OCI-LY1 (cell line): ENCODE data around the gene ZMIZ2.
A peak's percentile ranks its signal among the peaks of the same experiment; 100 is the strongest.
"Not testable (repeated sequence)": the region's sequence is repeated elsewhere in the genome, so short reads cannot be mapped to it uniquely, and the experiment has no call there.

Experiments
- H2AFZ ChIP-seq: fragments of 200-600 bp; sonication (generic), shearing (Covaris generic); 2 replicates; pipeline ENCODE4 v1.6.0; 2014; ENCODE audit warnings: antibody characterized with exemption, mild to moderate bottlenecking, low read length
- H3F3A ChIP-seq: fragments of 200-600 bp; sonication (generic), shearing (Covaris generic); 2 replicates; pipeline ENCODE4 v1.6.0; 2014; ENCODE audit warnings: mild to moderate bottlenecking, antibody characterized with exemption, low read length, moderate library complexity; ENCODE audit not compliant: insufficient read depth
- H3K27ac ChIP-seq: fragments of 200-600 bp; sonication (generic); 2 replicates; pipeline ENCODE4 v1.5.1; 2014; ENCODE audit warnings: low read length, mixed run types, mild to moderate bottlenecking, low read depth; ENCODE audit not compliant: poor library complexity, severe bottlenecking
- H3K27me3 ChIP-seq: fragments of 200-600 bp; sonication (generic); 2 replicates; pipeline ENCODE4 v1.6.0; 2014; ENCODE audit warnings: antibody characterized with exemption, mild to moderate bottlenecking, low read length, moderate library complexity; ENCODE audit not compliant: insufficient read depth
- H3K36me3 ChIP-seq: fragments of 200-600 bp; sonication (generic); 2 replicates; pipeline ENCODE4 v1.6.1; 2014; ENCODE audit warnings: mild to moderate bottlenecking, antibody characterized with exemption, low read length, moderate library complexity, mixed read lengths; ENCODE audit not compliant: insufficient read depth
- H3K4me1 ChIP-seq: fragments of 200-600 bp; sonication (generic); 2 replicates; pipeline ENCODE4 v1.5.1; 2014; ENCODE audit warnings: mild to moderate bottlenecking, low read length, moderate library complexity; ENCODE audit not compliant: insufficient read depth, severe bottlenecking
- H3K4me2 ChIP-seq: fragments of 200-600 bp; sonication (generic), shearing (Covaris generic); 2 replicates; pipeline ENCODE4 v1.6.1; 2014; ENCODE audit warnings: low read length
- H3K4me3 ChIP-seq: fragments of 200-600 bp; sonication (generic); 2 replicates; pipeline ENCODE4 v1.5.1; 2014; ENCODE audit warnings: low read length, low read depth, mild to moderate bottlenecking, mixed read lengths; ENCODE audit not compliant: poor library complexity, severe bottlenecking
- H3K79me2 ChIP-seq: fragments of 200-600 bp; shearing (Covaris generic); 2 replicates; pipeline ENCODE4 v1.6.1; 2016; ENCODE audit warnings: mixed run types, low read length, mixed read lengths; ENCODE audit not compliant: insufficient read depth
- H3K9ac ChIP-seq: fragments of 200-600 bp; sonication (generic), shearing (Covaris generic); 2 replicates; pipeline ENCODE4 v1.6.1; 2014; ENCODE audit warnings: mild to moderate bottlenecking, low read length, mixed read lengths
- H3K9me2 ChIP-seq: fragments of 200-600 bp; sonication (generic), shearing (Covaris generic); 2 replicates; pipeline ENCODE4 v1.6.1; 2014; ENCODE audit warnings: low read depth, mild to moderate bottlenecking, low read length, mixed read lengths
- H3K9me3 ChIP-seq: fragments of 200-600 bp; shearing (Covaris generic); 2 replicates; pipeline ENCODE4 v1.6.1; 2014; ENCODE audit warnings: low read length, mixed read lengths
- H4K20me1 ChIP-seq: fragments of 200-600 bp; sonication (generic), shearing (Covaris generic); 2 replicates; pipeline ENCODE4 v1.6.0; 2016; ENCODE audit warnings: mild to moderate bottlenecking, low read length; ENCODE audit not compliant: insufficient read depth
- EZH2 ChIP-seq: fragments of 200-600 bp; sonication (generic), shearing (Covaris generic); IDR thresholded peaks from 2 replicates; pipeline ENCODE4 v1.8.0; 2017; ENCODE audit warnings: borderline replicate concordance, mixed run types, mild to moderate bottlenecking, antibody characterized with exemption, low read length, moderate library complexity, mixed read lengths
- TF ChIP-seq, protein P1 (sequence below): fragments of 200-600 bp; sonication (generic), shearing (Covaris generic); IDR thresholded peaks from 2 replicates; pipeline ENCODE4 v1.5.1; 2017; ENCODE audit warnings: mild to moderate bottlenecking, antibody characterized with exemption, low read length, moderate library complexity, mixed read lengths

ZMIZ2 gene, protein sequence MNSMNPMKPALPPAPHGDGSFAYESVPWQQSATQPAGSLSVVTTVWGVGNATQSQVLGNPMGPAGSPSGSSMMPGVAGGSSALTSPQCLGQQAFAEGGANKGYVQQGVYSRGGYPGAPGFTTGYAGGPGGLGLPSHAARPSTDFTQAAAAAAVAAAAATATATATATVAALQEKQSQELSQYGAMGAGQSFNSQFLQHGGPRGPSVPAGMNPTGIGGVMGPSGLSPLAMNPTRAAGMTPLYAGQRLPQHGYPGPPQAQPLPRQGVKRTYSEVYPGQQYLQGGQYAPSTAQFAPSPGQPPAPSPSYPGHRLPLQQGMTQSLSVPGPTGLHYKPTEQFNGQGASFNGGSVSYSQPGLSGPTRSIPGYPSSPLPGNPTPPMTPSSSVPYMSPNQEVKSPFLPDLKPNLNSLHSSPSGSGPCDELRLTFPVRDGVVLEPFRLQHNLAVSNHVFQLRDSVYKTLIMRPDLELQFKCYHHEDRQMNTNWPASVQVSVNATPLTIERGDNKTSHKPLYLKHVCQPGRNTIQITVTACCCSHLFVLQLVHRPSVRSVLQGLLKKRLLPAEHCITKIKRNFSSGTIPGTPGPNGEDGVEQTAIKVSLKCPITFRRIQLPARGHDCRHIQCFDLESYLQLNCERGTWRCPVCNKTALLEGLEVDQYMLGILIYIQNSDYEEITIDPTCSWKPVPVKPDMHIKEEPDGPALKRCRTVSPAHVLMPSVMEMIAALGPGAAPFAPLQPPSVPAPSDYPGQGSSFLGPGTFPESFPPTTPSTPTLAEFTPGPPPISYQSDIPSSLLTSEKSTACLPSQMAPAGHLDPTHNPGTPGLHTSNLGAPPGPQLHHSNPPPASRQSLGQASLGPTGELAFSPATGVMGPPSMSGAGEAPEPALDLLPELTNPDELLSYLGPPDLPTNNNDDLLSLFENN

DNA sequence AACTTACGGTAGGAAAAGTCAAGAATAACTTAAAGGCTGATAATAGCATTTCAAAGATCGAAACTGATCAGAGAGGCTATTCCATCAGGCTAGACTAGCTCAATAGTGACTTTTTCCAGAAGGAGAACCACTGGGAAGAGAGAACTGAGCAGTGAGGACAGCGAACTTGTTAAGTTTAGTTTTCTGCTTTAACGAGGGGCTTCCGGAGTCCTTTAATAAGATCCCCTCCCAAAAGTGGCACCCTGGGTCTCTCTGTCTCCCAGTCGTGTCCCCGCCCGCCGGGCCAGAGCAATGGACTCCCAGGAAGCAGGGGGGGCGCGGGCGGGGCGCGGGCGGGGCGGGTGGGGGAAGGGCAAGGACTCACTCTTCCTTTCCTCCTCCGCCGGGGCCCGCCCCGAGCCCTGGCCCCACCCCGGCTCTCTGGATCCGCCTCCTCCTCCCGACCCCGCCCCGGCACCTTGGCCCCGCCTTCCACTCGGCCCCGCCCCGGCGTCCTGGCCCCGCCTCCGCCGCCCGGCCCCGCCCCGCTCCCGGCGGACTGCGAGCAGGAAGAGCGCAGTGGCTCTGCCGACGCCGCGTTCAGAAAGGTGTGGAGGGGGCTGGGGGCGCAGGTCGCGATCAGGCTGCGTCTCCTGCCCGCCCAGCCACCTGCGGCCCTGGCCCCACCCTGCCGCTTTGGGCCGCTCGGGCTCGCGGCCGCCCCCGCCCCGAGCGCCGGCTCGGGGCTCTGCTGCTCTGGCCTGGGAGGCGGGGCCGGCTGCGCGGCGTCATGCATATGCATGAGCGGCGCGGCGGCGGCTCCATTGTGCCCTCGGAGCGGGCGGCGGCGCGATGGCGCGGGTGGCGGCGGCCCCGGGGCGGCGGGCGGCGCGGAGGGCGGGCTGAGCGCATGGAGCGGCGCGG, at the start of gene ZMIZ2:
Gene ZMIZ2, plus strand, starts transcription at position 803 of the 903 bp plus-strand sequence. CDS start 7,403 bp downstream, outside the sequence.
- Histone ChIP-seq H3K27ac (peak within 1 kb of the TSS; percentile 76), H3K9me2 (no peaks in the 10 kb centered on the region), H3K27me3 (no peaks in the 10 kb centered on the region), H3K9ac (peak within 1 kb of the TSS; percentile 79), H3K4me1 (peaks cover 43% of the 10 kb centered on the region), H3F3A (0 out of 2 replicates have a peak, but pooled peaks cover 4% of the 10 kb centered on the region), H3K9me3 (no peaks in the 10 kb centered on the region), H2AFZ (peak within 1 kb of the TSS; percentile 79; the same call in 1 of the 2 replicates), H4K20me1 (no peaks in the 10 kb centered on the region), H3K4me3 (peak within 1 kb of the TSS; percentile 85), H3K79me2 (0 out of 2 replicates have a peak, but pooled peaks cover 8% of the 10 kb centered on the region), H3K4me2 (peak within 1 kb of the TSS; percentile 86), H3K36me3 (no peaks in the 10 kb centered on the region)
- TF ChIP-seq, protein P1, sequence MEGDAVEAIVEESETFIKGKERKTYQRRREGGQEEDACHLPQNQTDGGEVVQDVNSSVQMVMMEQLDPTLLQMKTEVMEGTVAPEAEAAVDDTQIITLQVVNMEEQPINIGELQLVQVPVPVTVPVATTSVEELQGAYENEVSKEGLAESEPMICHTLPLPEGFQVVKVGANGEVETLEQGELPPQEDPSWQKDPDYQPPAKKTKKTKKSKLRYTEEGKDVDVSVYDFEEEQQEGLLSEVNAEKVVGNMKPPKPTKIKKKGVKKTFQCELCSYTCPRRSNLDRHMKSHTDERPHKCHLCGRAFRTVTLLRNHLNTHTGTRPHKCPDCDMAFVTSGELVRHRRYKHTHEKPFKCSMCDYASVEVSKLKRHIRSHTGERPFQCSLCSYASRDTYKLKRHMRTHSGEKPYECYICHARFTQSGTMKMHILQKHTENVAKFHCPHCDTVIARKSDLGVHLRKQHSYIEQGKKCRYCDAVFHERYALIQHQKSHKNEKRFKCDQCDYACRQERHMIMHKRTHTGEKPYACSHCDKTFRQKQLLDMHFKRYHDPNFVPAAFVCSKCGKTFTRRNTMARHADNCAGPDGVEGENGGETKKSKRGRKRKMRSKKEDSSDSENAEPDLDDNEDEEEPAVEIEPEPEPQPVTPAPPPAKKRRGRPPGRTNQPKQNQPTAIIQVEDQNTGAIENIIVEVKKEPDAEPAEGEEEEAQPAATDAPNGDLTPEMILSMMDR, result no peak
- no peak for TF ChIP-seq EZH2

DNA sequence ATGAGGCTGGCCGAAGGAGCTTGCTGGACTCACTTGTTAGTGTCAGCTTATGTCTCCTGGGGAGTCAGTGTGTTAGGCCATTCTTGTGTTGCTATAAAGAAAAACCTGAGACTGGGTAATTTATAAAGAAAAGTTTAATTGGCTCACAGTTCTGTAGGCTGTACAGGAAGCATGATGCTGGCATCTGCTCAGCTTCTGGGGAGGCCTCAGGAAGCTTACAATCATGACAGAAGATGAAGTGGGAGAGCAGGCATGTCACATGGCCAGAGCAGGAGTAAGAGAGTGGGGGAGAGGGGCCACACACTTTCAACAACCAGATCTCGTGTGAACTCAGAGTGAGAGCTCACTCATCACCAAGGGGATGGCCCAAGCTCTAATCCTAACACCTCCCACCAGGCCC, 49.0 kb upstream of the ZMIZ2 start:
- H3K27me3 ChIP-seq, H3K4me2 ChIP-seq, H3K79me2 ChIP-seq, H3K9ac ChIP-seq, H3K27ac ChIP-seq, H4K20me1 ChIP-seq, H3K9me2 ChIP-seq, H3K4me1 ChIP-seq, H3K4me3 ChIP-seq, H3F3A ChIP-seq, H2AFZ ChIP-seq, H3K9me3 ChIP-seq: not testable (repeated sequence)
- peaks cover 91% of the 10 kb centered on the region for H3K36me3 ChIP-seq

DNA sequence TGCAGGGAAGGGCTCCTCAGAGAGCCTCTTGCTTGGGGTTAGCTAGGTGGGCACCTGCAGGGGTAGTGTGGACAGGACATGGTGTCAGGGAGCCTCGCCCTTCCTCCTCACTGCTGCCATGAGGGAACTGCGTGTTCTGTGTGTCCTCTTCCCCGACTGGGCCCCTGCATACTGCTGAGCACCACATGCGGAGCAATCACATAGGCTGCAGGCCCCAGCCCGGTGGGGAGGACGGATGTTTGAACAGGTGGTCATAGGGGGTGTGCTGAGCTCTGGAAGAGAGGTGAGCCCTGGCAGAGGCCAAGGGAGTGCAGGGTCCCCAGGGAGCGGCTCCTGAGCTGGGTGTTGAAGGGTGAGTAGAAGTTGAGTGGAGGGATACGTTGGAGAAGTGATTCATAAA, 48.3 kb upstream of the ZMIZ2 start:
- Histone ChIP-seq H3K27ac (no peak overlapping the region), H3K79me2 (no peaks in the 10 kb centered on the region), H4K20me1 (no peaks in the 10 kb centered on the region), H3K36me3 (peaks cover 86% of the 10 kb centered on the region), H2AFZ (no peak overlapping the region), H3K4me3 (no peak overlapping the region), H3K27me3 (no peaks in the 10 kb centered on the region), H3K9ac (no peak overlapping the region), H3K9me3 (0 out of 2 replicates have a peak, but pooled peaks cover 2% of the 10 kb centered on the region), H3K4me2 (no peak overlapping the region), H3F3A (no peaks in the 10 kb centered on the region), H3K4me1 (no peaks in the 10 kb centered on the region), H3K9me2 (no peaks in the 10 kb centered on the region)
- TF ChIP-seq EZH2, result no peak
- TF ChIP-seq, protein P1, result no peak

DNA sequence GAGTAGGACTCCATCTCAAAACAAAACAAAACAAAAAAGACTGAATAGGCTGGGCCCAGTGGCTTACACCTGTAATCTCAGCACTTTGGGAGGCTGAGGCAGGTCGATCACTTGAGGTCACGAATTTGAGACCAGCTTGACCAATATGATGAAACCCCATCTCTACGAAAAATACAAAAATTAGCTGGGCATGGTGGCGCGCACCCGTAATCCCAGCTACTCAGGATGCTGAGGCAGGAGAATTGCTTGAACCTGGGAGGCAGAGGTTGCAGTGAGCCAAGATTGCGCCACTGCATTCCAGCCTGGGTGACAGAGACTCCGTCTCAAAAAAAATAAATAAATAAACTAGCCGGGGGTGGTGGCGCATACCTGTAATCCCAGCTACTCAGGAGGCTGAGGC, 45.3 kb upstream of the ZMIZ2 start:
- not testable (repeated sequence) for H3K9ac ChIP-seq, H3K4me1 ChIP-seq, H3K9me3 ChIP-seq, H3K27ac ChIP-seq, H3K9me2 ChIP-seq, H3K4me3 ChIP-seq, H3K4me2 ChIP-seq, H3F3A ChIP-seq, H2AFZ ChIP-seq, H3K79me2 ChIP-seq, H3K27me3 ChIP-seq, H4K20me1 ChIP-seq
- peaks cover 80% of the 10 kb centered on the region for H3K36me3 ChIP-seq
